Loucy (cell line): ENCODE results near the gene LRRC25.

Experiments
- CTCF ChIP-seq: fragments of 200-600 bp; sonication (generic); conservative IDR thresholded peaks from 2 replicates; pipeline ENCODE4 v1.5.1; 2014; ENCODE audit warnings: mild to moderate bottlenecking, antibody characterized with exemption, low read length
- EZH2phosphoT487 ChIP-seq: fragments of 200-600 bp; IDR thresholded peaks from 2 replicates; pipeline ENCODE4 v1.6.1; 2018; ENCODE audit warnings: antibody characterized with exemption, mild to moderate bottlenecking, moderate library complexity, borderline replicate concordance

GRCh38 chr19:18388100-18388959 is 9.1 kb downstream of the LRRC25 start:
- TF ChIP-seq CTCF (peak; percentile 84), EZH2phosphoT487 (no peak)
